GM21723 (cell line): ENCODE data around the gene ARMC2.
"Not testable (repeated sequence)": the region's sequence is repeated elsewhere in the genome, so short reads cannot be mapped to it uniquely, and the experiment has no call there.

ENCODE experiments used
- ATAC-seq: cut with Tn5 transposase; IDR thresholded peaks from one replicate; pipeline ENCODE4 v1.9.1; 2021; ENCODE audit warnings: mild to moderate bottlenecking, moderate library complexity; ENCODE audit not compliant: unreplicated experiment

Gene ARMC2

DNA sequence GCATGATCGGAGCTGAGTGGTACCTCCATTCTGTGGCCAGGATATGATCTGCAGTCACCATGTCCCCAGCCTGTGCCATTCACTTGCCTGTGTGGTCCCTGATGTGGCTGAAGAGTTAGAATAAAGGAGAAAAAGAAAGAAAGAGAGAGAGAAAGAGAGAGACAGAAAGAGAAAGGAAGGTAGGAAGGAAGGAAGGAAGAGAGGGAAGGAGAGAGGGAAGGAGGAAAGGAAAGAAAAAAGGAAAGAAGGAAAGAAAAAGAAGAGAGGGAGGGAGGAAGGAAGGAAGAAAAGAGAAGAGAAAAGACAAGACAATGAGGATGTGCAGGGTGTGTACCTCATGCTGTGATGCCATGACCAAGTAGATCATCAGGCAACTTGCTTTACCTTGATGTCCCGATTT lies 22.1 kb downstream of the ARMC2 start:
- no peak for ATAC-seq

- no peak for ATAC-seq
These were observed 23.9 kb downstream of the ARMC2 start for GRCh38 chr6:108872141-108872557.

- ATAC-seq, result no peak
These were observed 24.4 kb downstream of the ARMC2 start for GRCh38 chr6:108872575-108872974.

DNA sequence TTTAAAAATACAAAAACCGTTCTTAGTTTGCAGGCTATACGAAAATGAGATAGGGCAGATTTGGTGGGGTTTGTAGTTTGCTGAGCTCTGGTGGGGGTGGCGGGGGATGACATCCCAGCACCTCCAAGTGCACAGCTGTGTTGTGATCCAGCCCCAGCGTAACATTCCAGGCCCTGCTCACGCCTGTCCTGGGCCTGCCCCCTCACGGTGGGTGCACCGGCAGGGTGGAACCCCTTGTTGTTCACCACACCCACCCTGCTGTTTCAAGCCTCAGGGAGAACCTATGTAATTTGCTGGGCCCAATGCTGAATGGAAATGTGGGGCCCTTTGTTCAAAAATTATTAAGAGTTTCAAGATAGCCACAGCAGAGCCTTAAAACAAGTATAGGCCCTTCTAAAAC lies 25.0 kb downstream of the ARMC2 start:
- ATAC-seq, result no peak

GRCh38 chr6:108873971-108874370 lies 25.7 kb downstream of the ARMC2 start:
- no peak for ATAC-seq

DNA sequence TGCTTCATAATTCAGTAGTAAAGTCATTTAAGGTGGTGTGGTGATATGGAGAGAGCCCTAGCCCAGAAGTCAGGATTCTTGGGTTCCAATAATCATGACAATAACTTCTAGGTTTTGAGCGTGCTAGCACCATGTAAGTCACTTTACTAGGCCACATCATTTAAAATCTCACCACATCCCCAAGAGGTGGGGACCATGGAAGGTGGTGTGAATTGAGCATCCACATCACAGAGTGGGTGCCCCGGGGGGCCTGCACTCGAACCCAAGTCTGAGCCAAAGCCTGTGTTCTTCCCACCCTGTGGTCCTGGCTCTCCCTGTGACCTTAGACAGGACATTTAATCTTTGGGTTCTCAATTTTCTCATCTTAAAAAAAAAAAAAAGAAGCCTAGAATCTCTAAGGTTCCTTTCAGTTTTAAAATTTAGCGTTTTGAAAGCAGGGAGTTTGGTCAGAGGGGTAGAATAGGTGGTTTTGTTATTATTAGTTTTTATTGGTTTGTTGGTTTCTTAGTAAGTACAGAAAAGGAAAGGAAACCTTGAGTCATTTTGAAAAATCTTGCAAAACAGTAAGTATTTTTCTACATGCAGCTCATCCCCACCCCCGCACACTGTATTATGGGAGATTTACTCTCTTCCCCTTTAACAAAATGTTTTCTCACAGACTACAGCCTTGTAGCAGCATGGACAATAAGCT lies 26.4 kb downstream of the ARMC2 start:
- ATAC-seq, result peak; percentile 93

DNA sequence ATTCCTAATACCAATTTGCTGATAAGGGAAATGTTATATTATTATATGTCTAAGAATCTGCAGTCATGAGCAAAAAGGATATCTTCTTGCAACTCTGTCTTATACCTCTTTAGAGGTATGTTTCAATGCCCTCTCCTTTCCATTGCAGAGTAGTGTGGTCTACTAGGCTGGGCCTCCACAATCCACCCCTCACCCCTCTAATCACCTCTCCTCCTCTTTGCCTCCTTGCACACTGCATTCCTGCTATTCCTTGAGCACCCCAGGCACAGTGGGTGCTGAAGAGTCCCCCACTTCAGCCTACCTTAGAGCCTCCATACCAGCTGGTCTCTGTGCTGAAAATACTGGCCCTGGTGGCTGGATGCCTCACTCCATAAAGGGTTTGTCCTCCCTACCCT lies 26.9 kb downstream of the ARMC2 start:
- ATAC-seq, result peak; percentile 33

GRCh38 chr6:108877046-108877751 lies 29.0 kb downstream of the ARMC2 start:
- no peak for ATAC-seq

GRCh38 chr6:108878942-108879341 lies 30.7 kb downstream of the ARMC2 start:
- no peak for ATAC-seq

DNA sequence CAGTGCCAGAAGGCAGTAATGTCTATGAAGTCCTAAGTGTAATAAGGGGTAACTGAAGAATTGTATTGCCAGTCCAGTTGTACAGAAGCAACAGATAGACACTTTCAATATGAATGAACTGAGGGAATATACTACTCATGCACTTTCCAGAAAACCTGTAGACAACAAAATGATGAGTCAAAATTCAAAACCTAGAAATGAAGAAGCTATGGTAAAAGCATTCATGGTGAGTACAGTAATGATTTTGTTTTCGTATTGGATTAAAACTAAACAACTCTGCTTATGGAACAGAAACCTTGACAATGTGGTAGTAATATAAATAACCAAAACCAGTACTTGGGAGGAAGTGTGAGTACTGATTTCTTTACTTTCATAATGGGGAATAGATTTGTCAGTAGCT lies 35.0 kb downstream of the ARMC2 start:
- peak; percentile 88 for ATAC-seq

DNA sequence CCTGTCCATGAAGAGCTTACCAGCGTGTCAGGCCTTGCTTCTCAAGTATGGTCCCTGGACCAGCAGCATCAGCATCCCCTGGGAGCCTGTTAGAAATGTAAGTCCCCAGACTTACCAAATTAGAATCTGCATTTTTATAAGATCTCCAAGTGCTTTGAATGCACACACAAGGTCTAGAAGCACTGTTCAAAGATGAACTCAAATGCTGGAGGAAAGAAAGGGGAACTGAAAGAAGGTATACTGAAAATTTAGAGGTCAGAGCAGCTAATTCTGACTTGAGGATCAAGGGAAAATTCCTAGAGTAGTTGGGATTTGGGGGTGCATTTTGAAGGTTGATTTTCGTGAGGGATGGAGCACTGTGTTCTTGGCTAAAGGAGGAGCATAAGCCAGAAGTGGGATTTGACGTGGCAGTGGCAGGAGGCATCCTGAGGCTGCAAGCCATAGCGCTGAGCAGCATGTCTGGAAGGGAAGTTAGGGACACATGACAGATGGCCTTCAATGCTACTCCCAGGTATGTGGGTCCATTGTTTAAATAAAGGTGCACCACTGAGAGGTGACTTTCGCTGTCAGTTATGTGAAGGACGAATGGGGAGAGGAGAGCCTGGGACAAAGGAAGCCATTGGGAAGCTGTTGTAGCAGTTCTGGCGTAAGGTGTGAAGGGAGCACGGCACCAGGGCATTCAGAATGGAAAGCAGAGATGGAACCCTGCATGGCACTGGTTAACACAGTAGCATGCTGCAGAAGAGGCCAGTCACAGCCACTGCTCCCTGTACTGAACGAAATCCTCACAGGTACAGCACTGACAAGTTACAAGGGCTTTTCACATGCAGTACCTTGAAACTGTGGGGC lies 36.2 kb downstream of the ARMC2 start:
- no peak for ATAC-seq

GRCh38 chr6:108888052-108888451 lies 39.8 kb downstream of the ARMC2 start:
- no peak for ATAC-seq

DNA sequence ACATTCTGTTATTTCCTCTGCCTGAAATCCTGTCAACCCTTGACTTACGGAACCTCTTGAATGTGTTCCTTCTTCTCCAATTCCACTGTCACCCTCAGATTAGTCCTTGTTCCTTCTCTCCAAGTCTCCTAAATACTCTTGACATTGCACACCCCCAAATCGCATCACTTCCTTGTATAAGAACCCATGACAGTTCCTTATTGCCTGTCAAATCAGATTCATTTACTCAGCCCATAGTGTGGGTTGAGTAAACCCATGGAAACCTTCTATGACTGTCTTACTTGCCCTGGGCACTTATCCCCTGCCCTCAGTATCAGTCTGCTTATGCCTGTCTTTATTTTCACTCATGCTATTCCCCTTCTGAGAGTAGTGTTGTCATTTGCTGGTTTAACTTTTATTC lies 40.5 kb downstream of the ARMC2 start:
- no peak for ATAC-seq

- ATAC-seq, result not testable (repeated sequence)
These were observed 42.7 kb downstream of the ARMC2 start for GRCh38 chr6:108890898-108891297.

- no peak for ATAC-seq
These were observed 47.3 kb downstream of the ARMC2 start for GRCh38 chr6:108895571-108895970.

DNA sequence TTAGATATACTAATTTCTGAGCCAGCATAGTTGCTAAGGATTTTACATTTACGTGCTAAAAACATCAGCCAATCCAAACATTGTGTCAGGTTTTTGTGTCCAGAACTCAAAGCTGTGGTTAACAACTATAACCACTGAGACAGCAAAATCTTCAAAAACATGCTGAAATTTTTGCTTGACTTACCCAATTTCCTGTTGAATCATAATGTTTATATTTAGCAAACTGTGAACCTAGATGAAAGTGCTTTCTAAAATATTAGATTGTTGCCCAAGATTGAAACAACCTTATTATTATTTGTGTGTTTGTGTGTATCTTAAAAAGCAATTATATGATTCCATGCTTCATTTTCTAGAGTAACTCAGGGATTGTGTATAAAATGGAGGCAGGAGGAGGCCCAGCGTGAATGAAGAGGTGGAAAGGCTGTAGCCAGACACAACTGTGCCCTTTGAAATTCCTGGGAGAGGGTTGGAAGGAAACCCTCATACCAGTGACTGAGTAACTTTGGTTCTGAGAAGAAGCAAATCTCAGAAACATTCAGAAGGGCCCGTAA lies 48.0 kb downstream of the ARMC2 start:
- ATAC-seq, result no peak

DNA sequence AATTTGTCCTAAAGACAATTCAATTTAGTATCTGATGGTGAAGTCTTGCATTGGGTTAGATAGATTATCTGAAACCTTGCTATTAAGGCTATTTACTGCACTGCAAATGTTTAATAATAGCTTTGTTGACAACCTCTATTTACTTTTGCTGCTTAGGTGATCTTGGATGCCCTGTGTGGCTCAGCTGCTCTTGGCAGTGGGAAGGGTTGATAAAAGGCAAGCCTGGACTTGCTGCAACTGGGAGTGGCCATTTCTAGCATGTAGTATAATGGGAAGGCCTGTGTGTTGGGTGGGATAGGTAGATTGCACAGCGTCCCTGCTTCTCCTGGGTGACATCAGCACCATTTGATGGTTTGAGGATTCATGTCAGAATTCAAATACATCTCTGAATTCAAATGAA lies 49.1 kb downstream of the ARMC2 start:
- ATAC-seq, result no peak

DNA sequence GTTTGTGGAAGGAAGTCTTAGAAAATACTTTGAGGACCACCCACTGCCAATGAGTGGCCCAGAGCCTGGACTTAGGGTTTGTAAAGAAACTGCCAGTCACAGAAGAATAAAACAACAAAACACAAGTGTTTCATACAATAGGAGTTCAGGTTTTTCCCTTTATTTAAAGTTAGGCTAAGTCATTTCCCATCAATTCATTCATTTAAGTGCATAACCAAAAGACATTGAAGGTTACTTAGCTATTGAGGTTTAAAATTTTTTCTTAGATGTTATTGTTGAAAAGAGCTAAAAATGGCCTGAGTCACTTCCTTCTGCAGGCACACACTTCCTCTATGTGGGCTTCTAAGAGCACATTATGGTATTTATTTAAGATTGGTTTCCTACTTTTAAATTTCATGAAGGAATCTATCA lies 54.2 kb downstream of the ARMC2 start:
- no peak for ATAC-seq

- no peak for ATAC-seq
These were observed 55.6 kb downstream of the ARMC2 start for GRCh38 chr6:108903796-108904195.

GRCh38 chr6:108904741-108905140 lies 56.5 kb downstream of the ARMC2 start:
- peak; percentile 98 for ATAC-seq

- ATAC-seq, result no peak
These were observed 66.2 kb downstream of the ARMC2 start for GRCh38 chr6:108914235-108915022.
